Prostate gland (tissue), 2 donors: ENCODE measurements around the gene ANXA2R. TPM values are rescaled to one million over a fixed set of nuclear protein-coding genes. Genes with fewer than 3 reads are reported as not detected.

ENCODE experiments used
- DNase-seq: peaks from one replicate; pipeline ENCODE4 v3.0.0-alpha.2; 2019; ENCODE audit warnings: low spot score
- H3K27ac ChIP-seq, 2 donors: fragments of 200-600 bp; sonication (generic); 2 replicates each; pipeline ENCODE4 v1.5.1; 2017 to 2019
- H3K27me3 ChIP-seq: fragments of 200-600 bp; sonication (generic); replicated peaks from 2 replicates; pipeline ENCODE4 v1.5.1; 2019; ENCODE audit not compliant: insufficient read depth
- H3K36me3 ChIP-seq, 2 donors: fragments of 200-600 bp; sonication (generic); 1 replicate in 1 of 2; 2 replicates in 1 of 2; pipeline versions ENCODE4 v1.5.1 to v1.8.1; 2017 to 2019
- H3K4me1 ChIP-seq: fragments of 200-600 bp; sonication (generic); replicated peaks from 2 replicates; pipeline ENCODE4 v1.5.1; 2019
- H3K4me3 ChIP-seq, 2 donors: fragments of 200-600 bp; sonication (generic); 2 replicates each; pipeline ENCODE4 v1.5.1; 2017 to 2019
- H3K9me3 ChIP-seq: fragments of 200-600 bp; sonication (generic); 2 replicates; pipeline ENCODE4 v1.5.1; 2017
- POLR2A ChIP-seq: fragments of 450-650 bp; IDR thresholded peaks from one replicate; pipeline ENCODE4 v1.6.1; 2016; ENCODE audit warnings: antibody characterized with exemption, mild to moderate bottlenecking
- POLR2AphosphoS5 ChIP-seq: sonication (generic); formaldehyde crosslinking; IDR thresholded peaks from one replicate; pipeline ENCODE4 v1.6.1; 2017; ENCODE audit warnings: antibody characterized with exemption
- WGBS: methylation state at CpG from one replicate; pipeline ENCODE4 v1.1.5; 2018; 5-methylcytosine and 5-hydroxymethylcytosine counted together
- intact Hi-C: fragments of 100-400 bp; cut with DNase I; formaldehyde crosslinking; loops from one replicate; pipeline ENCODE4 v1.14.2; 2022
- total RNA-seq, 2 donors: library from RNA; depleted of rRNA; stranded (reverse); fragments of >200 nt; gene quantifications; one replicate each; pipeline ENCODE4 v1.1.0, GENCODE V29; 2016
- TF ChIP-seq, protein P1 (sequence below), 4 experiments: fragments of 200-600 bp in 2 of 4; fragments of 450-650 bp in 2 of 4; sonication (generic) in 2 of 4; IDR thresholded peaks; 1 replicate in 3 of 4; 2 replicates in 1 of 4; pipeline ENCODE4 v1.5.1; 2016 to 2019; ENCODE audit warnings: antibody characterized with exemption in 4 of 4, mild to moderate bottlenecking in 2 of 4, moderate library complexity in 2 of 4

The ANXA2R gene
- total RNA-seq, 2 donors from 2014 or later = 4.5 to 5.3 TPM

DNA sequence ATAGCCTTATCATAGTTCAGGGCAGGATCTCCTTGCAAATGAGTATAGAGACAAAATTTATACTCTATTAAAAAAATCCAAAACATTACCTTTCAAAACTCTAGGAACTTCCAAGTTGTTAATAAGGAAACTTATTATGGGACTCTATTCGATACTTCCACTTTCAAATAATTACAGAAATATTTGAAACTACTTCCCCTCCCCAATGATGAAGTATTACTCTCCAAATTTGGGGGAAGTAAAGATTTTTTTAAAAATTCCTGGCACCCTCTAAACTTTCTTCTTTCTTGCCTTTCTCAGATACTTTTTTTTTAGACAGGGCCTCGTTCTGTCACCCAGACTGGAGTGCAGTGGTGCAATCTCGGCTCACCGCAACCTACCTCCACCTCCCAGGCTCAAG is 35.1 kb downstream of the ANXA2R start:
- WGBS = 81% methylated on average over 4 of the region's 4 CpGs
- Histone ChIP-seq H3K36me3 (no peaks in the 10 kb centered on the region), H3K27ac (no peak overlapping the region), H3K4me3 (no peak overlapping the region), H3K27me3 (no peaks in the 10 kb centered on the region), H3K4me1 (no peaks in the 10 kb centered on the region), H3K9me3 (no peaks in the 10 kb centered on the region)
- intact Hi-C loops = no loop called here
- DNase-seq = no peak
- TF ChIP-seq, protein P1, sequence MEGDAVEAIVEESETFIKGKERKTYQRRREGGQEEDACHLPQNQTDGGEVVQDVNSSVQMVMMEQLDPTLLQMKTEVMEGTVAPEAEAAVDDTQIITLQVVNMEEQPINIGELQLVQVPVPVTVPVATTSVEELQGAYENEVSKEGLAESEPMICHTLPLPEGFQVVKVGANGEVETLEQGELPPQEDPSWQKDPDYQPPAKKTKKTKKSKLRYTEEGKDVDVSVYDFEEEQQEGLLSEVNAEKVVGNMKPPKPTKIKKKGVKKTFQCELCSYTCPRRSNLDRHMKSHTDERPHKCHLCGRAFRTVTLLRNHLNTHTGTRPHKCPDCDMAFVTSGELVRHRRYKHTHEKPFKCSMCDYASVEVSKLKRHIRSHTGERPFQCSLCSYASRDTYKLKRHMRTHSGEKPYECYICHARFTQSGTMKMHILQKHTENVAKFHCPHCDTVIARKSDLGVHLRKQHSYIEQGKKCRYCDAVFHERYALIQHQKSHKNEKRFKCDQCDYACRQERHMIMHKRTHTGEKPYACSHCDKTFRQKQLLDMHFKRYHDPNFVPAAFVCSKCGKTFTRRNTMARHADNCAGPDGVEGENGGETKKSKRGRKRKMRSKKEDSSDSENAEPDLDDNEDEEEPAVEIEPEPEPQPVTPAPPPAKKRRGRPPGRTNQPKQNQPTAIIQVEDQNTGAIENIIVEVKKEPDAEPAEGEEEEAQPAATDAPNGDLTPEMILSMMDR (IDR thresholded peaks at IDR 0.05) = no peak
- TF ChIP-seq POLR2A = no peak

DNA sequence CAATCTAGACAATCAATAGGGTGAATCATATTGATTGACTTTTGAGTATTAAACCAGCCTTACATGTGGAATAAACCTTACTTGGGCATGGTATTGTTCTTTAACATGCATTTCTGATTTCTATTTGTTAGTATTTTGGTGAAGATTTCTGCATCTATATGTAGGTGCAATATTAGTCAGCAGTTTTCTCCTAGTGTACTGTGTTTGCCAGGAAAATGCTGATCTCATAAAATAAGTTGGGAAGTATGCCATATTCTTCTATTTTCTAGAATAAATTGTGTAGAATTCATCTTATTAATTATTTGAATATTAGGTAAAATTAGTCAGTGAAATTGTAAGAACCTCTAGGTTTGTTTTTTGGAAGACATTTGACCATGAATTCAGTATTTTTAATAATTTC is 38.4 kb downstream of the ANXA2R start:
- no peaks in the 10 kb centered on the region for H3K36me3 ChIP-seq
- no peak overlapping the region for H3K4me3 ChIP-seq
- H3K4me1 ChIP-seq = no peaks in the 10 kb centered on the region
- no peaks in the 10 kb centered on the region for H3K27me3 ChIP-seq
- no peak for TF ChIP-seq POLR2AphosphoS5
- no peak for TF ChIP-seq POLR2A
- TF ChIP-seq, protein P1 (IDR thresholded peaks at IDR 0.05) = no peak
- H3K9me3 ChIP-seq = no peaks in the 10 kb centered on the region
- intact Hi-C loops = loop anchor here (5.0 kb wide), 1 partner anchor 49 kb away; no protein-coding TSS in a partner anchor
- H3K27ac ChIP-seq = no peak overlapping the region
- DNase-seq = no peak

DNA sequence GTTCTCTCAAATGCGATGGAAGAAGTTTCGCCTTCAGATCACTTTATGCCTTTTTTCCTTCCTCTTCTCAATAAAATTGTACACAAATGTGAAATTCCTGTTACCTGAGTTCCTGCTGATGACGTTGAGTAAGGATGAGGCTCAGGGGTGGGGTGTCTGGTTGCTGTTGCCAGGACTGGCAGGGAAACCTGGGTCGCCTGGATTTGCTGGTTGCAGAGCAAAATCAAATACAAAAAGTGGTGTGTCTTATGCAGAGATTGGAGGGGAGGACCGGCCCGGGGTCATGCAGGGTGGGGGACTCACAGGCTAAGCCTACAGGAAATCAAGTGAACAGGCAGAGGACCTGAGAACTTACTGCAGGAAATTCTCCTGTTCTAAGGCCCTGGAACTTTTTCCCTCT is 39.2 kb downstream of the ANXA2R start:
- Histone ChIP-seq H3K27me3 (no peaks in the 10 kb centered on the region), H3K36me3 (no peaks in the 10 kb centered on the region), H3K9me3 (no peaks in the 10 kb centered on the region), H3K27ac (peak overlapping the region; percentile 69 to 75), H3K4me3 (peak overlapping the region; percentile 22 to 26), H3K4me1 (no peaks in the 10 kb centered on the region)
- intact Hi-C loops = loop anchor here (5.0 kb wide), 1 partner anchor 49 kb away; no protein-coding TSS in a partner anchor
- WGBS = 31% methylated on average over 6 of the region's 6 CpGs
- TF ChIP-seq, protein P1 (IDR thresholded peaks at IDR 0.05) = no peak
- no peak for TF ChIP-seq POLR2A
- TF ChIP-seq POLR2AphosphoS5 = no peak
- peak; percentile 36 for DNase-seq

DNA sequence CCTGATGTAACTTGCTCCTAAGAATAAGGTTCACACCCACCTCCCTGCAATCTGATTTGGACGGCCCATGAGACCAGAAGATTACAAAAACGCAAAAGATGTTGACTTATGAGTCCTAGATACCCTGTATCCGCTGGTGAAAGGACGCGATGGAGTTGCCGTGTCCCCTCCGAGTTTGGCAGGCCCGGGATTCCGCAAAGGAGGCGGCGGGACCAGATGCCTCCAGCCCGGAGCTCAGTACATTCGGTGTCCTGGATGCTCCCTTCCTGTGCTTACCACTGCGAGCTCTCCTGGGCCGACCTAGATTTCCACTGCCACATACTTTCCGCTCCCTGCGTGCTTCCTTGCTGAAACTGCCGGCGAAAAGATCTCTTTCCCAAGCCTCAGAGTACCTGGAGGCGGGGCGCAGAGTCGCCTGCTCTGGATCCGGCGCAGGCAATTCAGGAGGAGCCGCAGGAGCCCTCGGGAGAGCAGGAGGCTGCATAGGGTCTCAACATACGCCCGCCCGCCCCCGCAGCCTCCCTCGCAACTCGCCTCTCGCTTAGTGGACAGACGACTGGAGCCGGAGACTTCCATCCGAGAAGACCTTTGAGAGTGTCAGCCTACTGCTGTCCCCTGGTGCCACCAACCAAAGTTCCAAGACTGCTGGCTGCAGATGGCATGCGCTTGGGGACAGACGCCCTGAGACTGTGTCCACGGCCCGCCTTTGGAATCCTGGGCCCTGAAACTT is 39.8 kb downstream of the ANXA2R start:
- Histone ChIP-seq H3K4me1 (no peaks in the 10 kb centered on the region), H3K9me3 (no peaks in the 10 kb centered on the region), H3K36me3 (no peaks in the 10 kb centered on the region), H3K27ac (peak overlapping the region; percentile 69 to 75), H3K4me3 (peak overlapping the region; percentile 22 to 26), H3K27me3 (no peaks in the 10 kb centered on the region)
- intact Hi-C loops = loop anchor here (5.0 kb wide), 1 partner anchor 48 kb away; no protein-coding TSS in a partner anchor
- TF ChIP-seq POLR2A = no peak
- TF ChIP-seq, protein P1 (IDR thresholded peaks at IDR 0.05) = no peak
- no peak for TF ChIP-seq POLR2AphosphoS5
- 4% methylated on average over 34 of the region's 40 CpGs for WGBS
- peak; percentile 49 for DNase-seq

DNA sequence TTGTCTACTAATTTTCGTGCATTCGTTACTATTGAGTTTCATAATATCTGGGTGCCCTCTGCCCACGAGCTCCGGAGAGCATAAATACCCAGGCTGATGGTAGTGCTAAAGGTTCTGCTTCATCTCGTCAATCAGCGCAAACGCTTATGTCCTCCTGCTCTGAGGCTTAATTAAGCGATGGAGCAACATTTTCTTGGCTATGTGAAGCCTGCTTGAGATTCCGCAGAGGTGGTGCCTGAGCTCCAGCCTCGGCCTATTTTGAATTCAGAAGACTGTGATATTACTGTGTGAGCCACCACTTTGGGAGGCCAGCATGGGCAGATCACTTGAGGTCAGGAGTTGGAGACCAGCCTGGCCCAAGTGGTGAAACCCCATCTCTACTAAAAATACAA is 44.8 kb downstream of the ANXA2R start:
- intact Hi-C loops = no loop called here
- WGBS = 37% methylated on average over 10 of the region's 10 CpGs
- H3K27ac ChIP-seq = peak overlapping the region in 1 of 2 donors; percentile 90

More for the DNA sequence above, 44.8 kb downstream of the ANXA2R start:
- no peaks in the 10 kb centered on the region for H3K4me1 ChIP-seq
- no peaks in the 10 kb centered on the region for H3K36me3 ChIP-seq
- H3K27me3 ChIP-seq = no peaks in the 10 kb centered on the region
- H3K9me3 ChIP-seq = no peaks in the 10 kb centered on the region
- no peak for DNase-seq
- TF ChIP-seq, protein P1 (IDR thresholded peaks at IDR 0.05) = no peak
- no peak for TF ChIP-seq POLR2A
- no peak for TF ChIP-seq POLR2AphosphoS5
- no peak overlapping the region for H3K4me3 ChIP-seq
